Left ventricle myocardium inferior (tissue), 1 donor: Measurements from ENCODE around the gene NHLH2. TPM values are rescaled to one million over a fixed set of nuclear protein-coding genes. Genes with fewer than 3 reads are reported as not detected.

Experiments used
- DNase-seq: peaks from one replicate; pipeline ENCODE4 v3.0.0-alpha.2; 2020
- H3K27ac ChIP-seq: fragments of 200-600 bp; replicated peaks from 2 replicates; pipeline ENCODE4 v1.8.0; 2021
- H3K27me3 ChIP-seq: fragments of 200-600 bp; 2 replicates; pipeline ENCODE4 v1.8.0; 2021; ENCODE audit warnings: low read depth
- H3K36me3 ChIP-seq: fragments of 200-600 bp; 2 replicates; pipeline ENCODE4 v1.8.0; 2021
- H3K4me1 ChIP-seq: fragments of 200-600 bp; 2 replicates; pipeline ENCODE4 v1.8.0; 2021
- H3K4me3 ChIP-seq: fragments of 200-600 bp; 2 replicates; pipeline ENCODE4 v1.8.0; 2021; ENCODE audit warnings: mild to moderate bottlenecking, moderate library complexity
- H3K9me3 ChIP-seq: fragments of 200-600 bp; replicated peaks from 2 replicates; pipeline ENCODE4 v1.8.0; 2021
- CTCF ChIP-seq: fragments of 200-600 bp; IDR thresholded peaks from 2 replicates; pipeline ENCODE4 v1.8.0; 2021; ENCODE audit warnings: antibody characterized with exemption, mild to moderate bottlenecking, borderline replicate concordance
- intact Hi-C: fragments of 100-400 bp; cut with micrococcal nuclease; formaldehyde crosslinking; loops from one replicate; pipeline ENCODE4 v1.11.0; 2022
- total RNA-seq: library from RNA; stranded (reverse); fragmentation: NEBNext Ultra II Directional; extraction: Animal tissue kit (Norgen Biotek cat#: 25700); gene quantifications from one replicate; pipeline ENCODE4 v1.2.1, GENCODE V29; 2021
- donor health status: DM: no; HTN: yes; CAD: no; lungs with severe emphysema.

NHLH2 gene
- total RNA-seq, 1 donor from 2014 or later, result not detected

- intact Hi-C loops, result no loop called here
- Histone ChIP-seq H3K36me3 (no peaks in the 10 kb centered on the region), H3K27me3 (peaks cover 29% of the 10 kb centered on the region), H3K9me3 (no peaks in the 10 kb centered on the region), H3K4me3 (no peak overlapping the region), H3K4me1 (no peaks in the 10 kb centered on the region), H3K27ac (no peak overlapping the region)
- DNase-seq, result no peak
- no peak for TF ChIP-seq CTCF
Observed at GRCh38 chr1:115867216-115867615, 26.3 kb upstream of the NHLH2 start.

- intact Hi-C loops, result no loop called here
- H3K4me3 ChIP-seq, result no peak overlapping the region
- DNase-seq, result no peak
- H3K36me3 ChIP-seq, result no peaks in the 10 kb centered on the region
- no peak overlapping the region for H3K27ac ChIP-seq
- H3K27me3 ChIP-seq, result peaks cover 33% of the 10 kb centered on the region
- H3K9me3 ChIP-seq, result no peaks in the 10 kb centered on the region
- TF ChIP-seq CTCF, result no peak
- H3K4me1 ChIP-seq, result no peaks in the 10 kb centered on the region
Observed at GRCh38 chr1:115865704-115866380, 24.9 kb upstream of the NHLH2 start.

GRCh38 chr1:115862403-115862802, 21.5 kb upstream of the NHLH2 start:
- TF ChIP-seq CTCF, result no peak
- peaks cover 54% of the 10 kb centered on the region for H3K27me3 ChIP-seq
- no peak overlapping the region for H3K4me3 ChIP-seq
- no peaks in the 10 kb centered on the region for H3K4me1 ChIP-seq
- intact Hi-C loops, result no loop called here
- H3K27ac ChIP-seq, result no peak overlapping the region
- no peaks in the 10 kb centered on the region for H3K36me3 ChIP-seq
- no peak for DNase-seq
- H3K9me3 ChIP-seq, result no peaks in the 10 kb centered on the region

- no peak overlapping the region for H3K4me3 ChIP-seq
- intact Hi-C loops, result no loop called here
- H3K27ac ChIP-seq, result no peak overlapping the region
- peaks cover 36% of the 10 kb centered on the region for H3K27me3 ChIP-seq
- no peak for DNase-seq
- H3K36me3 ChIP-seq, result no peaks in the 10 kb centered on the region
- peaks cover 13% of the 10 kb centered on the region for H3K9me3 ChIP-seq
- no peaks in the 10 kb centered on the region for H3K4me1 ChIP-seq
- no peak for TF ChIP-seq CTCF
Observed at GRCh38 chr1:115854005-115854404, 13.1 kb upstream of the NHLH2 start.

GRCh38 chr1:115850937-115851336, 10.0 kb upstream of the NHLH2 start:
- Histone ChIP-seq H3K4me3 (no peak overlapping the region), H3K9me3 (peaks cover 16% of the 10 kb centered on the region), H3K27me3 (peaks cover 50% of the 10 kb centered on the region), H3K36me3 (no peaks in the 10 kb centered on the region), H3K4me1 (no peaks in the 10 kb centered on the region), H3K27ac (no peak overlapping the region)
- no peak for DNase-seq
- TF ChIP-seq CTCF, result no peak
- intact Hi-C loops, result no loop called here

- peaks cover 70% of the 10 kb centered on the region for H3K27me3 ChIP-seq
Observed at GRCh38 chr1:115847787-115848186, 6.9 kb upstream of the NHLH2 start.

More at GRCh38 chr1:115847787-115848186, 6.9 kb upstream of the NHLH2 start:
- DNase-seq, result no peak
- no peaks in the 10 kb centered on the region for H3K36me3 ChIP-seq
- no peak overlapping the region for H3K27ac ChIP-seq
- H3K4me3 ChIP-seq, result no peak overlapping the region
- no peak for TF ChIP-seq CTCF
- peaks cover 8% of the 10 kb centered on the region for H3K9me3 ChIP-seq
- intact Hi-C loops, result no loop called here
- no peaks in the 10 kb centered on the region for H3K4me1 ChIP-seq
